GM12878 (cell line): Measurements from ENCODE around the gene FKBP2. TPM values are rescaled to one million over a fixed set of nuclear protein-coding genes. Genes with fewer than 3 reads are reported as not detected.

ENCODE experiments used
- ATAC-seq: fragments of 200-7000 bp; cut with Tn5 transposase; 3 replicates; pipeline ENCODE4 v1.9.1; 2020; ENCODE audit warnings: mild to moderate bottlenecking, moderate library complexity
- BruUV-seq: library from RNA; stranded (reverse); fragments of 400-500 nt; replicated peaks from 2 replicates; lab custom pipeline; 2021; lab: Mats Ljungman, UMichigan
- CTCF ChIA-PET: fragments of 300-600 bp; sonication (Branson Sonifier 250); formaldehyde crosslinking; extraction: SDS; loops from one replicate; lab custom pipeline; 2021; ENCODE audit warnings: inconsistent platforms; lab: Yijun Ruan, JAX
- POLR2A ChIA-PET: fragments of 350-600 bp; formaldehyde crosslinking; extraction: SDS; loops from one replicate; lab custom pipeline; 2021; ENCODE audit warnings: inconsistent platforms; lab: Charles Lee
- RAD21 ChIA-PET: fragments of 300-600 bp; sonication (Branson Sonifier 250); formaldehyde crosslinking; loops from one replicate; lab custom pipeline; 2023; ENCODE audit warnings: antibody characterized with exemption; ENCODE audit not compliant: unreplicated experiment; lab: Charles Lee
- SMC1A ChIA-PET: fragments of 300-600 bp; sonication (Branson Sonifier 250); formaldehyde crosslinking; loops from one replicate; lab custom pipeline; 2023; ENCODE audit not compliant: unreplicated experiment, uncharacterized antibody; lab: Charles Lee
- DNase-seq: peaks from one replicate; pipeline ENCODE4 v3.0.0-alpha.2; 2011; ENCODE audit warnings: low read depth, low spot score
- FAIRE-seq: peaks from 3 replicates; lab custom pipeline; 2011; peaks lifted over from hg19 to GRCh38; lab: Jason Lieb, UNC
- H2AFZ ChIP-seq: 2 replicates; pipeline ENCODE4 v1.6.0; 2011; ENCODE audit warnings: low read depth, low read length, control low read depth; ENCODE audit not compliant: control insufficient read depth
- H3K27ac ChIP-seq: 2 replicates; pipeline ENCODE4 v1.5.1; 2011; ENCODE audit warnings: control low read depth; ENCODE audit not compliant: control insufficient read depth, insufficient read depth
- H3K27me3 ChIP-seq, 2 experiments: replicated peaks in 1 of 2; 2 replicates each; pipeline versions ENCODE4 v1.6.0 to v1.6.1; 2011; ENCODE audit warnings: low read length in 1 of 2; ENCODE audit not compliant: control insufficient read depth in 2 of 2, insufficient read depth in 2 of 2
- H3K36me3 ChIP-seq, 2 experiments: 2 replicates each; pipeline ENCODE4 v1.5.1; 2011; ENCODE audit warnings: low read length in 1 of 2; ENCODE audit not compliant: control insufficient read depth in 2 of 2, insufficient read depth in 2 of 2
- H3K4me1 ChIP-seq: 2 replicates; pipeline ENCODE4 v1.6.1; 2011; ENCODE audit warnings: mild to moderate bottlenecking, low read length, moderate library complexity, mixed read lengths; ENCODE audit not compliant: control insufficient read depth, insufficient read depth
- H3K4me2 ChIP-seq: 2 replicates; pipeline ENCODE4 v1.6.0; 2011; ENCODE audit warnings: control low read depth; ENCODE audit not compliant: control insufficient read depth, insufficient read depth
- H3K4me3 ChIP-seq: fragments of 200-600 bp; sonication (generic); 2 replicates; pipeline ENCODE4 v1.5.1; 2016
- H3K79me2 ChIP-seq: 2 replicates; pipeline ENCODE4 v1.6.0; 2011; ENCODE audit warnings: low read length; ENCODE audit not compliant: control insufficient read depth, insufficient read depth
- H3K9ac ChIP-seq: 2 replicates; pipeline ENCODE4 v1.8.0; 2011; ENCODE audit warnings: low read length, control low read depth, mixed read lengths; ENCODE audit not compliant: control insufficient read depth, insufficient read depth
- H3K9me3 ChIP-seq: replicated peaks from 3 replicates; pipeline ENCODE4 v1.5.1; 2011; ENCODE audit warnings: mild to moderate bottlenecking, low read length; ENCODE audit not compliant: control insufficient read depth, insufficient read depth
- H4K20me1 ChIP-seq: 2 replicates; pipeline ENCODE4 v1.6.0; 2011; ENCODE audit not compliant: control insufficient read depth, insufficient read depth
- BHLHE40 ChIP-seq, 2 experiments: fragments of 450-650 bp in 1 of 2; IDR thresholded peaks; 2 replicates each; pipeline ENCODE4 v1.6.1; 2011 to 2017; ENCODE audit warnings: low read depth in 2 of 2, borderline replicate concordance in 1 of 2, improper control_type of control experiment in 1 of 2, low read length in 1 of 2, mild to moderate bottlenecking in 1 of 2
- EED ChIP-seq: sonication (generic); IDR thresholded peaks from 2 replicates; pipeline ENCODE4 v1.6.1; 2016; ENCODE audit warnings: antibody characterized with exemption, low read depth
- IRF4 ChIP-seq: IDR thresholded peaks from 2 replicates; pipeline ENCODE4 v1.6.1; 2011; ENCODE audit warnings: low read depth, low read length
- MYB ChIP-seq: fragments of 150-350 bp; IDR thresholded peaks from 2 replicates; pipeline ENCODE4 v1.6.1; 2014; ENCODE audit warnings: mild to moderate bottlenecking, low read depth, low read length, borderline replicate concordance
- MYC ChIP-seq: IDR thresholded peaks from 2 replicates; pipeline ENCODE4 v1.6.1; 2011; ENCODE audit warnings: mild to moderate bottlenecking, low read length, moderate library complexity, inconsistent platforms; ENCODE audit not compliant: insufficient read depth, insufficient replicate concordance, insufficient read length, severe bottlenecking
- PML ChIP-seq: IDR thresholded peaks from 2 replicates; pipeline ENCODE4 v1.6.1; 2012; ENCODE audit warnings: low read length, inconsistent platforms
- WGBS: methylation state at CpG from one replicate; pipeline ENCODE4 v1.1.6; 2016; ENCODE audit warnings: low lambda C conversion rate; ENCODE audit not compliant: insufficient replicate concordance, insufficient coverage; ENCODE audit errors: missing lambda C conversion rate; 5-methylcytosine and 5-hydroxymethylcytosine counted together
- in situ Hi-C: fragments of 300-500 bp; cut with MboI; formaldehyde crosslinking; loops from 9 replicates; pipeline ENCODE4 v1.14.3; 2018; ENCODE audit warnings: mixed read lengths
- intact Hi-C: fragments of 100-400 bp; cut with micrococcal nuclease; formaldehyde crosslinking; loops from one replicate; pipeline ENCODE4 v1.14.2; 2022; ENCODE audit not compliant: unreplicated experiment
- polyA plus RNA-seq, 11 experiments: library from polyadenylated mRNA; depleted of rRNA in 4 of 11; unstranded in 6 of 11; stranded (reverse) in 5 of 11; fragments of >200 nt; fragmentation: Nextera tagmentation in 4 of 11; fragmentation: Illumina TruSeq in 1 of 11; extraction: Ambion mirVana in 4 of 11; extraction: Trizol in 1 of 11; gene quantifications; 1 replicate in 1 of 11; 2 replicates in 10 of 11; pipeline versions ENCODE4 v1.2.1 to v1.2.3, GENCODE V29; 2011 to 2016; ENCODE audit warnings: inconsistent platforms in 2 of 11, missing spikeins in 2 of 11, low read depth in 1 of 11
- total RNA-seq, 4 experiments: library from RNA; depleted of rRNA in 3 of 4; stranded (reverse); fragments of >200 nt in 3 of 4; fragmentation: Illumina TruSeq in 1 of 4; extraction: Trizol in 1 of 4; gene quantifications; 2 replicates each; pipeline versions ENCODE4 v1.2.1 to v1.2.3, GENCODE V29; 2013 to 2021

FKBP2 gene
- total and polyA plus RNA-seq, 10 of the 15 experiments (the other 5 are each of a cell fraction or from before 2014, with no cell fraction given), result 1.8 to 99.7 (median 39.5) TPM

DNA sequence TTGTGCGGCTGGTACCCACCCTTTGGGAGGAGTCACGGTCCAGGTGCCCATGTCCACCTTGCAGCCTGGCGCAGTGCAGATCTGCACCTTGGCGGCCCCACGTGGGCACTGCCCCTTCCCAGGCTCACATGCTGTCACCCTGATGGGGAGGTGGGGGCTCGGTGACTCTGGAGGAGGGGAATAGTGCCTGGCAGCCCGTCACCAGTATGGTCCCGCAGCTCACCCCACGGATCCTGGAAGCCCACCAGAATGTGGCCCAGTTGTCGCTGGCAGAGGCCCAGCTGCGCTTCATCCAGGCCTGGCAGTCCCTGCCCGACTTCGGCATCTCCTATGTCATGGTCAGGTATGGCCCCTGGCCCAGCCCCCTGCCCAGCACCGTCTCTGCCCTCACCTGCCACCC lies 20.1 kb upstream of the FKBP2 start:
- no peak for DNase-seq
- intact Hi-C loops, result no loop called here
- Histone ChIP-seq H2AFZ (no peak overlapping the region), H3K36me3 (peaks cover 26 to 27% of the 10 kb centered on the region in 2 experiments), H3K4me2 (no peak overlapping the region), H4K20me1 (no peaks in the 10 kb centered on the region), H3K9me3 (no peaks in the 10 kb centered on the region), H3K79me2 (peaks cover 12% of the 10 kb centered on the region), H3K4me1 (peaks cover 3% of the 10 kb centered on the region; the same call in 1 of the 2 replicates), H3K4me3 (no peak overlapping the region), H3K27me3 (no peaks in the 10 kb centered on the region), H3K27ac (no peak overlapping the region), H3K9ac (no peak overlapping the region)
- ChIA-PET POLR2A (interaction anchor here (1.0 to 2.6 kb wide), 2 partner anchors 11 to 14 kb away, joined by 3 to 11 read pairs; partner anchors contain the start of gene FERMT3), RAD21 (interaction anchor here (0.6 kb wide), 1 partner anchor 16 kb away, joined by 3 read pairs; no protein-coding TSS in a partner anchor), CTCF (no interaction called here), SMC1A (no interaction called here)
- in situ Hi-C loops, result no loop called here
- no peak for ATAC-seq
- WGBS, result 95% methylated on average over 14 of the region's 14 CpGs
- BruUV-seq, result no TSS peak
- FAIRE-seq, result no peak
- no peak for TF ChIP-seq MYB

GRCh38 chr11:64222651-64223000 lies 18.3 kb upstream of the FKBP2 start:
- ATAC-seq, result no peak
- Histone ChIP-seq H3K9ac (no peak overlapping the region), H3K79me2 (peaks cover 29% of the 10 kb centered on the region), H3K27ac (no peak overlapping the region), H3K4me2 (no peak overlapping the region), H3K4me1 (peaks cover 6% of the 10 kb centered on the region), H3K9me3 (no peaks in the 10 kb centered on the region), H2AFZ (no peak overlapping the region)
- CTCF ChIA-PET, result no interaction called here
- TF ChIP-seq IRF4, result no peak
- TF ChIP-seq MYC, result no peak
- no peak for TF ChIP-seq PML
- no peak for TF ChIP-seq BHLHE40 (IDR thresholded peaks at IDR 0.05; ENCODE audit: borderline replicate concordance in 1 of 2, low read depth in 2 of 2, low read length in 1 of 2)
- no peak for TF ChIP-seq EED
- TF ChIP-seq, all 136 proteins: peak for 0
- no peak for FAIRE-seq
- intact Hi-C loops (no loop called here), in situ Hi-C loops (no loop called here)
- ChIA-PET POLR2A (interaction anchor here (1.4 to 9.7 kb wide), 4 partner anchors 12 to 21 kb away, joined by 5 to 85 read pairs (median 41); partner anchors contain the start of genes FERMT3, FKBP2 and PPP1R14B), SMC1A (interaction anchor here (5.4 kb wide), 1 partner anchor 16 kb away, joined by 56 read pairs; the partner anchor contains the start of gene FERMT3), RAD21 (interaction anchor here (1.6 kb wide), 1 partner anchor 18 kb away, joined by 5 read pairs; no protein-coding TSS in a partner anchor)
- DNase-seq, result no peak
- H3K36me3 ChIP-seq, result peaks cover 24 to 27% of the 10 kb centered on the region in 2 experiments
- 76% methylated on average over 9 of the region's 9 CpGs for WGBS
- H4K20me1 ChIP-seq, result no peaks in the 10 kb centered on the region
- BruUV-seq, result no TSS peak
- no peak overlapping the region for H3K4me3 ChIP-seq
- no peaks in the 10 kb centered on the region for H3K27me3 ChIP-seq
